ENCODE data around the gene DNAJA3. TPM values are rescaled to one million over a fixed set of nuclear protein-coding genes. Genes with fewer than 3 reads are reported as not detected.

DNAJA3 gene
- total RNA-seq = 46.3 and 59.0 TPM in 2 replicates

GRCh38 chr16:4425378-4426020 lies at the start of gene DNAJA3:
DNAJA3 (plus strand) TSS chr16:4425868; CDS start chr16:4425882, 14 bp downstream.

GRCh38 chr16:4416200-4417032 lies 9.3 kb upstream of the DNAJA3 start, which contains the start of gene CORO7:
CORO7 (minus strand) TSS chr16:4416596; CDS start chr16:4416518, 78 bp downstream.

GRCh38 chr16:4474192-4474961 lies 48.7 kb downstream of the DNAJA3 start, which contains the start of gene NMRAL1:
NMRAL1 (minus strand) TSS chr16:4474625; CDS start chr16:4474132, 493 bp downstream.

GRCh38 chr16:4475880-4476788 lies 50.5 kb downstream of the DNAJA3 start, which contains the start of gene HMOX2:
HMOX2 (plus strand) TSS chr16:4476398; CDS start chr16:4505525, 29,127 bp downstream.

Other genes starting within 250 kb of the DNAJA3 start
- 0.29 and 0.50 TPM in 2 replicates for gene SRL, start 183.8 kb upstream of the DNAJA3 start, total RNA-seq
- 8.3 and 15.5 TPM in 2 replicates for gene TFAP4, start 152.8 kb upstream of the DNAJA3 start, total RNA-seq
- gene GLIS2, start 109.8 kb upstream of the DNAJA3 start, total RNA-seq = 4.4 and 4.6 TPM in 2 replicates
- gene PAM16, start 74.5 kb upstream of the DNAJA3 start, total RNA-seq = 15.7 and 16.0 TPM in 2 replicates
- 122 and 273 TPM in 2 replicates for gene VASN, start 54.0 kb upstream of the DNAJA3 start, total RNA-seq
- 14.1 and 14.2 TPM in 2 replicates for gene CORO7, start 9.3 kb upstream of the DNAJA3 start, total RNA-seq
- 87.7 and 97.9 TPM in 2 replicates for gene NMRAL1, start 48.8 kb downstream of the DNAJA3 start, total RNA-seq
- gene HMOX2, start 50.5 kb downstream of the DNAJA3 start, total RNA-seq = 52.6 and 53.1 TPM in 2 replicates
- 9.0 and 24.6 TPM in 2 replicates for gene CDIP1, start 112.9 kb downstream of the DNAJA3 start, total RNA-seq
- 0.17 TPM in 1 of 2 replicates, not detected in the other for gene C16orf96, start 130.5 kb downstream of the DNAJA3 start, total RNA-seq
- gene UBALD1, start 189.0 kb downstream of the DNAJA3 start, total RNA-seq = 7.1 and 8.6 TPM in 2 replicates
- 39.3 and 43.7 TPM in 2 replicates for gene MGRN1, start 199.0 kb downstream of the DNAJA3 start, total RNA-seq